ENCODE data around the gene SHD. TPM values are rescaled to one million over a fixed set of nuclear protein-coding genes. Genes with fewer than 3 reads are reported as not detected.

SHD gene
- total RNA-seq, 1 experiment from 2014 or later = 4.4 TPM

DNA sequence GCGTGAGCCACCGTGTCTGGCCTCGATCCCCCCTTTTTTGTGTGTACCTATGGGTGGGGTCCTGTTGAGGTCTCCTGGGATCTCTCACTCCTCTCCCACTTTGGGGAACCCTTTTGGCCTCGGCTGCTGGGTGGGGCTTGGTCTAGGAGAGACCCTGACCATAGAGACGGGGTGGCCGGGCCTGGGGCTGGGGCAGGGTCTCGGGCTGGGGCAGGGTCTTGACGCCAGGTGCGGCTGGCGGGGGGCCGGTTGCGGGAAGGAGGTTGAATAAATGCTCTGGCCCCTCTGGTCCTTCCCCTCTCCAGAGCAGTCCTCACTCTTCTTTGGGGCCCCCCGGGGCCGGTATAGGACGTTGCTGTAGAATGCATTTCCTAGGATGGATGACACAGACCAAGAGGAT is 13.4 kb downstream of the SHD start:
- H4K8ac ChIP-seq (replicated peaks; ENCODE audit: insufficient read length, low read depth, low read length) = no peak overlapping the region
- H4K20me1 ChIP-seq (ENCODE audit: control insufficient read depth, insufficient read depth, insufficient read length) = no peaks in the 10 kb centered on the region
- no peak overlapping the region for H4K91ac ChIP-seq (ENCODE audit: insufficient read length, low read depth, low read length)
- WGBS (ENCODE audit: extremely low coverage, insufficient read length, low lambda C conversion rate) = no CpG with 5 or more reads among the region's 15 CpGs
- no peak overlapping the region for H4K5ac ChIP-seq (ENCODE audit: insufficient read length, low read depth, low read length)
- no peaks in the 10 kb centered on the region for H3K36me3 Mint-ChIP-seq (ENCODE audit: insufficient read depth in 1 of 3, low read depth in 3 of 3)
- H3K27me3 ChIP-seq (ENCODE audit: insufficient read depth, low read length) = no peaks in the 10 kb centered on the region
- H2BK15ac ChIP-seq (ENCODE audit: low read depth, low read length) = no peak overlapping the region
- H2BK120ac ChIP-seq (ENCODE audit: low read depth, low read length, poor library complexity, severe bottlenecking) = no peak overlapping the region
- no peak overlapping the region for H2BK12ac ChIP-seq (ENCODE audit: insufficient read length, low read depth, low read length)
- no peak overlapping the region for H3K4me3 Mint-ChIP-seq
- no peak overlapping the region for H3K18ac ChIP-seq (ENCODE audit: insufficient read length, low read depth, low read length)
- no peak overlapping the region for H2AFZ ChIP-seq (ENCODE audit: low read length)
- H3K79me2 ChIP-seq (ENCODE audit: insufficient read depth, low read length) = no peaks in the 10 kb centered on the region
- DNase-seq = no peak
- no peak overlapping the region for H2BK5ac ChIP-seq (ENCODE audit: insufficient read length, low read length)
- H3K9me3 Mint-ChIP-seq = no peaks in the 10 kb centered on the region; a peak in 1 of 5 replicates
- H3K4ac ChIP-seq (ENCODE audit: low read depth, low read length) = no peak overlapping the region
- no peak overlapping the region for H3K9ac ChIP-seq (ENCODE audit: extremely low read depth, insufficient read length, low read length)
- H3K56ac ChIP-seq (ENCODE audit: insufficient read length, low read depth, low read length) = no peak overlapping the region
- no peak overlapping the region for H3K27ac Mint-ChIP-seq
- no peaks in the 10 kb centered on the region for H3K4me1 ChIP-seq (ENCODE audit: insufficient read depth, low read length)
- no peaks in the 10 kb centered on the region for H3K9me3 ChIP-seq (ENCODE audit: control insufficient read depth, low read depth, low read length)
- H3K23ac ChIP-seq (ENCODE audit: insufficient read length, low read depth, low read length) = no peak overlapping the region
- H3K4me1 Mint-ChIP-seq = peaks cover 5 to 17% of the 10 kb centered on the region in 2 experiments
- H2BK20ac ChIP-seq (ENCODE audit: low read depth, low read length, poor library complexity, severe bottlenecking) = no peak overlapping the region
- H3K27ac ChIP-seq (ENCODE audit: insufficient read length, low read depth, low read length) = no peak overlapping the region
- TF ChIP-seq, protein P1, sequence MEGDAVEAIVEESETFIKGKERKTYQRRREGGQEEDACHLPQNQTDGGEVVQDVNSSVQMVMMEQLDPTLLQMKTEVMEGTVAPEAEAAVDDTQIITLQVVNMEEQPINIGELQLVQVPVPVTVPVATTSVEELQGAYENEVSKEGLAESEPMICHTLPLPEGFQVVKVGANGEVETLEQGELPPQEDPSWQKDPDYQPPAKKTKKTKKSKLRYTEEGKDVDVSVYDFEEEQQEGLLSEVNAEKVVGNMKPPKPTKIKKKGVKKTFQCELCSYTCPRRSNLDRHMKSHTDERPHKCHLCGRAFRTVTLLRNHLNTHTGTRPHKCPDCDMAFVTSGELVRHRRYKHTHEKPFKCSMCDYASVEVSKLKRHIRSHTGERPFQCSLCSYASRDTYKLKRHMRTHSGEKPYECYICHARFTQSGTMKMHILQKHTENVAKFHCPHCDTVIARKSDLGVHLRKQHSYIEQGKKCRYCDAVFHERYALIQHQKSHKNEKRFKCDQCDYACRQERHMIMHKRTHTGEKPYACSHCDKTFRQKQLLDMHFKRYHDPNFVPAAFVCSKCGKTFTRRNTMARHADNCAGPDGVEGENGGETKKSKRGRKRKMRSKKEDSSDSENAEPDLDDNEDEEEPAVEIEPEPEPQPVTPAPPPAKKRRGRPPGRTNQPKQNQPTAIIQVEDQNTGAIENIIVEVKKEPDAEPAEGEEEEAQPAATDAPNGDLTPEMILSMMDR (conservative IDR thresholded peaks at IDR 0.05) = no peak
- no peak overlapping the region for H2AK5ac ChIP-seq (ENCODE audit: insufficient read length, low read length)
- H3T11ph ChIP-seq (ENCODE audit: low read length) = no peak overlapping the region
- H3K4me2 ChIP-seq (ENCODE audit: insufficient read depth, insufficient read length, low read length) = no peak overlapping the region
- H3K27me3 Mint-ChIP-seq (ENCODE audit: low read depth) = peaks cover 15% of the 10 kb centered on the region
- H3K14ac ChIP-seq (ENCODE audit: insufficient read depth, low read length) = no peak overlapping the region
- no peaks in the 10 kb centered on the region for H3K79me1 ChIP-seq (ENCODE audit: insufficient read depth, low read depth, low read length, poor library complexity, severe bottlenecking)
- H3K23me2 ChIP-seq (ENCODE audit: insufficient read length, low read depth, low read length, poor library complexity, severe bottlenecking) = no peaks in the 10 kb centered on the region

Measured in H9 (cell line).